ENCODE measurements around the gene CGB1.

DNA sequence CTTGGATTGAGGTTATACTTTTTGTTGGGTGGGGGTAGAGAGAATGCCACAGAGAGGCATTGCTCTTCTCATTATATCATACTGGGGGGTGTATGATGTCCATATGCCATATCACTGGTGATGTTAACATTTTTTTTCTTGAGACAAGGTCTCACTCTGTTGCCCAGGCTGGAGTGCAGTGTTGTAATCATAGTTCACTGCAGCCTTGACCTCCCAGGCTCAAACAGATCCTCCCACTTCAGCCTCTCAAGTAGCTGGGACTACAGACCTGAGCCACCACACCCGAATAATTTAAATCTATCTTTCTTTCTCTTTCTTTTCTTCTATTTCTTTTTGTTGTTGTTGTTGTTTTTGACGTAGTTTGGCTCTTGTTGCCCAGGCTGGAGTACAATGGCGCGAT, 43.7 kb upstream of the CGB1 start:
- TF ChIP-seq, protein P1, sequence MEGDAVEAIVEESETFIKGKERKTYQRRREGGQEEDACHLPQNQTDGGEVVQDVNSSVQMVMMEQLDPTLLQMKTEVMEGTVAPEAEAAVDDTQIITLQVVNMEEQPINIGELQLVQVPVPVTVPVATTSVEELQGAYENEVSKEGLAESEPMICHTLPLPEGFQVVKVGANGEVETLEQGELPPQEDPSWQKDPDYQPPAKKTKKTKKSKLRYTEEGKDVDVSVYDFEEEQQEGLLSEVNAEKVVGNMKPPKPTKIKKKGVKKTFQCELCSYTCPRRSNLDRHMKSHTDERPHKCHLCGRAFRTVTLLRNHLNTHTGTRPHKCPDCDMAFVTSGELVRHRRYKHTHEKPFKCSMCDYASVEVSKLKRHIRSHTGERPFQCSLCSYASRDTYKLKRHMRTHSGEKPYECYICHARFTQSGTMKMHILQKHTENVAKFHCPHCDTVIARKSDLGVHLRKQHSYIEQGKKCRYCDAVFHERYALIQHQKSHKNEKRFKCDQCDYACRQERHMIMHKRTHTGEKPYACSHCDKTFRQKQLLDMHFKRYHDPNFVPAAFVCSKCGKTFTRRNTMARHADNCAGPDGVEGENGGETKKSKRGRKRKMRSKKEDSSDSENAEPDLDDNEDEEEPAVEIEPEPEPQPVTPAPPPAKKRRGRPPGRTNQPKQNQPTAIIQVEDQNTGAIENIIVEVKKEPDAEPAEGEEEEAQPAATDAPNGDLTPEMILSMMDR (conservative IDR thresholded peaks at IDR 0.05 in 1 of 2, IDR thresholded peaks at IDR 0.05 in 1 of 2; ENCODE audit: extremely low read depth in 1 of 2, insufficient read depth in 1 of 2, low read depth in 1 of 2, low read length in 2 of 2) = no peak
- no peak for TF ChIP-seq EZH2 (IDR thresholded peaks at IDR 0.05; ENCODE audit: borderline replicate concordance, low read length)

Data from mammary epithelial cell (primary cell).